Activated effector memory CD4-positive, alpha-beta T cell treated with Interleukin-2 at 50 U/mL for 16 hours (primary cell): ENCODE data around the gene ZNF653.
A peak's percentile ranks its signal among the peaks of the same experiment; 100 is the strongest.

Experiments
- DNase-seq: peaks from one replicate; pipeline ENCODE4 v3.0.0-alpha.2; 2020

ZNF653 gene

GRCh38 chr19:11510444-11510843 lies 4.8 kb upstream of the ZNF653 start:
- no peak for DNase-seq

GRCh38 chr19:11507370-11508078 lies 1.9 kb upstream of the ZNF653 start:
- DNase-seq, result no peak

GRCh38 chr19:11506967-11507366 lies 1.3 kb upstream of the ZNF653 start:
- no peak for DNase-seq

DNA sequence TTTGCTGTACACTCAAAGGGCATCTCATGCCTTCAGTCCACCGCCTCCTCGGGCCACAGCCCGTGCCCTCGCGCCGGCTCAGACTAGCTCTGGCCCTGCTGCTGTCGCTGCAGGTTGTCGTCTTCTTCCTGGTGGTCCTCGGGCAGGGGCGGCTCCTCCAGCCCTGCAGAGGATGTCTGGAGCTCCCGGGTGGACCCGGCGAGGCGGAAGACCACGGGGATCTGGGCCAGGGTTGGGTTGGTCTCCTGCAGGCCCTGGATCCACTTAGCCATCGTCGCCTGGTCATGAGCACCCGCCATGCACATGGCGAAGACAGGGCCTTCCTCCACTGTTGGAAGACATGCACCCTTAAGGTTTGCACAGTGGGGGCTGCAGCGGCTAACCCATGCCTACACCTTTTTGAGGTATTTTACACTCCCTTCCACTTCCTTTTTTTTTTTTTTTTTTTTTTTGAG lies 489 bp upstream of the ZNF653 start:
- DNase-seq, result no peak

DNA sequence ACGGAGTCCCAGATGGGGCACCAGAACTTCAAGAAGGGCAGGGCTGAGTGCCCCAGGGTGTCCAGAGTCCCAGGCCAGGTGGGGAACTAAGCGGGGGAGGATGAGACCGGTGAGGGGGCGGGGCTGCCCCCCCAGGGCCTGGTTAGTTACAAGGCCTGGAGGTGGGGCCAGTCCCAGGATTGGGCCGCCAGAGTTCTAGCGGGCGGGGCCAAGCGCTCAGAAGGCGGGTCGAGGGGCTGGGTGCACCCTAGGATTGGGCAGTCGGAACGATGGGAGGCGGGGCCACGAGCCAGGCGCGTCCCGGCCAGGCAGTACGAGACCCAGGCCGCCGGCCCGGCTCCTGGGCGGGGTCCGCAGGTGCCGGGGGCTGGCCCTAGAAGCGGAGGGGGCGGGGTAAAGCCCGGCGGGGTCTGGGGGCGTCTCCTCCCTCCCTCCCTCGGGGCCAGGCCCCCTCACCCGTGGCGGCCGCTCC lies 571 bp downstream of the ZNF653 start:
- peak; percentile 94 for DNase-seq

- no peak for DNase-seq
Measured at GRCh38 chr19:11504502-11505031, 1.1 kb downstream of the ZNF653 start.

GRCh38 chr19:11499890-11500420 lies 5.7 kb downstream of the ZNF653 start:
- DNase-seq, result no peak

DNA sequence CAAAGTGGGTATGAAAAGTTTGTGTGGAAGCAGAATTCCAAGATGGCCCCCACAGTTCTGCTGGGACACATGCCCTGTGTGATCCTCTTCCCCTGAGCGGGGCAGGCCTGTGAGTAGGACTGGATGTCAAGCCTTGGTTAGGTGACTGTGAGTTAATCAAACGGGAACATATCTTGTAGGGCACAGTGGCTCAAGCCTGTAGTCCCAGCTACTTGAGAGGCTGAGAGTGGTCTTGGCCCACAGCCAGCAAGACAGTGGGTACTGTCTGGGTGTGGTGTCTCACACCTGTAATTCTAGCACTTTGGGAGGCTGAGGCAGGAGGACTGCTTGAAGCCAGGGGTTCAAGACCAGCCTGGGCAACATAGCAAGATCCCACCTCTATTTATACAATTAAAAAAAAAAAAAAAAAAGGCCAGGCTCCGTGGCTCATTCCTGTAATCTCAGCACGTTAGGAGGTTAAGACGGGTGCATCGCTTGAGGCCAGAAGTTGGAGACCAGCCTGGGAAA lies 6.4 kb downstream of the ZNF653 start:
- no peak for DNase-seq

- peak; percentile 27 for DNase-seq
Measured at GRCh38 chr19:11496391-11497163, 9.1 kb downstream of the ZNF653 start.

GRCh38 chr19:11495885-11496284 lies 9.8 kb downstream of the ZNF653 start:
- DNase-seq, result no peak

DNA sequence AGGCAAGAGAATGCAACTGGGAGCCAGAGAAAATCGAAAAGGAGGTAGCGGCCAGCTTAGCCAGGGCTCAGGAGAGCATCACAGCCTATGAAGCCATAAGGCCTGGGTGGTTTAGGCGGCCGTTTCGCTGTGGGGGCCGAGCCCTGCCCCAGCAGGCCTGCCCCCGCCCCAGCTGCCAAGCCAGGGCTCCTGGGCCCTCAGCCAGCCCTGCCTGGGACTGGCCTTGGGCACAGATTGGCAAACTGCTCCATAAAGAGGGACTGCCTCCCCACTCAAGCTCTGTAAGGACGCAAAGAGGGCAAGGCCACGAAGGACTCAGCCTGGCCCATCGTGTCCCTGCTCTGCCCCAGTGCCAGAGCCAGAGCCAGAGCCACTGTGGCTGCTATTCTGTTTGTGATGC lies 10.2 kb downstream of the ZNF653 start:
- no peak for DNase-seq

- DNase-seq, result no peak
Measured at GRCh38 chr19:11494634-11495285, 10.9 kb downstream of the ZNF653 start.

DNA sequence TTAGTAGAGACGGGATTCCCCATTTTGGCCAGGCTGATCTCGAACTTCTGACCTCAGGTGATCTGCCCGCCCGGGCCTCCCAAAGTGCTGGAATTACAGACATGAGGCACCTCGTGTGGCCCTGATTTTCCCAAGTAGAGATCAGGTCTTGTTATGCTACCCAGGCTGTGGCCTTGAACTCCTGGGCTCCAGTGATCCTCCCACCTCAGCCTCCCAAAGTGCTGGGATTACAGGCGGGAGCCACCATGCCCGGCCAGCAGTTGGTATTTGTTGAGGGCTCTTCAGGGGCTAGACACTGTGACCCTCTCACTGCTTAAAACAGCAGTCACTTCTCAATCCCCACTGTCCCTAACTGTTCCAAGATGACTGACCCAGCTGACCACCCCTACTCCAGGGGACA lies 16.3 kb downstream of the ZNF653 start:
- no peak for DNase-seq

GRCh38 chr19:11486661-11487503 lies 18.8 kb downstream of the ZNF653 start:
- DNase-seq, result no peak

DNA sequence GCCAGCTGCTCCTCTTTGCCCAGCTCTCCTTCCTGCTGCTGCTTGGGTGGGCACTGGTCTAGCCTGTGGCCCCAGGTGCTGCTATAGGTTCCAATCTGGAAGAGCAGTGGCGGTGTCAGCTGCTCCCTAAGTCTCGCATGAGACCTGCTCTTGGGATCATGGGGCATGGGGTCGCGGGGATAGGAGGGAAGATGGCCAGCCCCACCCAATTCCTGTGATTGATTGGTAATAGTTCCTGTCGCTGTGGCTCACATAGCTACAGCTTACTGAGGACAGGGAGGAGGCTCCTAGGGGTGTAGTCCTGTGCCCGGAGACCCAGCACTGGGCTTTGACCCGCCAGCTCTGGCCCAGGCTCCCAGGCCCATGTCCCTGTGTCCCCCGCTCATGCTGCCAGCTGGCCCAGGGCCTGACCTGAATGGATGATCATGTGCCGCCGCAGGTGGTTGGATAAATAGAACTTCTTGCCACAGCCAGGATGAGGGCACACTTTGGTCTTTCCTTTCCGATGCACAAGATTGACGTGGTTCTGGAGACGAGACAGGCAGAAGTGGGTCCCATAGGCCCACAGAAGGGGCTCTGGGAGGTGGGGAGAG lies 20.3 kb downstream of the ZNF653 start:
- no peak for DNase-seq

- no peak for DNase-seq
Measured at GRCh38 chr19:11483366-11484111, 22.1 kb downstream of the ZNF653 start.

DNA sequence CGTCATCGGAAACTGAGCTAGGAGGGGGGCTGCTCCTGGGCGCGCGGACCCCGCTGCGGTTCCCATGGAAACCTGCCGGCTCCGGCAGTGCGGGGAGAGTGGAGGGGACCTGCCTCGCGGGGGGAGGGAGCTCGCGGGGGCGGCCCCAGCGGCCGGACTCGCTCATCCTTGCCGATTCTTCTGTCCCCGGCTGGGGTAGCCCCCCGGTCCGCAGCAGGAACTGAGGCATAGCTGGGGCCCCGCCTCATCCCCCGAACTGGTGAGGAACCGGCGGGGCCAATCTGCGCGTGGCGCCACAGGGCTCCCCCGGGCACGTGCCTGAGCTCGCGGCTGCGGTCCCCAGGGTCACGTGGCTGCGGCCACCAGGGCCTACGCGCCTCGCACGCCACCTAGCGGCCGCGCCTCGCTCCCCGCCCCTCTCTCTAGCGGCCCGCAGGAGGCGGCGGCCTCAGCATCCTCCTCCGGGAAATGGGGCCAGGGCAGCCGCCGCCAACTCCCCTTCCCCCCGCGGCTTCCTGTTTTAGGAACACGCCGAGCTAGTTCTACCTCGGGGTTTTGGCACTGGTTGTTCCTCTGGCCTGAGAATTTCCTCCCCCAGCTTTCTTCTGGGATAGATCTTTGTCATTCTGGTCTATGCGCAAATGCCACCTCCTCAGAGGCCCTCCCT lies 23.1 kb downstream of the ZNF653 start:
- peak; percentile 79 for DNase-seq

DNA sequence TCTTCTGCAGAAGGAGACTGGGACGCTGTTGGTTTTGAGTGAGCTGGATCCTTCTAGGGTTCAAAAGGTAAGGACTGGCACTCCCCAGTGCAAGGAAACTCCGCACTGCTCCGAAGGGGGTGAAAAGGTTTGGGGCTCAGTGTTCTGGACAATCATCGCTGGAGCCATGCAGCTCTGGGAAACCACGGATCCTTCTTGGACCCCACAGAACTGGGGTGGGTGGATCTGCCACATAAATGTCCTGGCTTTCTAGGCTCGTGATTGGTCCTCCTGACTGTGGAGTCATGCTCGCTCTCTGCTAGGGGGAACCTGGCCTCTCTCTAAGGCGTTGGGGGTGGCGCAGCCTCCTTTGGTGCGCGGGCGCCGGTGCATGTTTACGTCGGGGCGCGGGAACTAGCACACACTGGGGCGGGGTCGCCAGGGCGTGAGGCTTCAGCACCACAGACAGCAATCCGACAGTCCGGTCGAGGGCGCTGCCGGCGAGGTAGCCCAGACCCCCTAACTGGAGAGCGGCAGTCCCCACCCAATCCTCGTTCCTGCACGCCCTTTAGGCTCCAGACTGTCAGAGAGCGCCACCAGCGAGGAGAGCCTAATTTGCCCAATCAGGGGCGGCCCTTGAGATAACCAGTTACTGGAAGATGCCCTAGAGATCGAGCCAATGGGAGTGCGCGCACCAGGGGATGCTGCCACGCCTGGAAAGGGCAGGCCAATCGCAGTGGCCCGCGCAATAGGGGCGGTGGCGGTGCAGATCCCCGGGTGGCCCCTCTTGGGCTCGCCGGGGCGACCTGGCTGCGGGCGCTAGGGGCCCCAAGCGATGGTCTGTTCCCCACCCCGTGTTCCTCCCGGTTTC lies 23.9 kb downstream of the ZNF653 start:
- DNase-seq, result peak; percentile 25
